Measurements from ENCODE around the gene AOPEP. TPM values are rescaled to one million over a fixed set of nuclear protein-coding genes. Genes with fewer than 3 reads are reported as not detected.
A peak's percentile ranks its signal among the peaks of the same experiment; 100 is the strongest.

AOPEP gene
- polyA plus RNA-seq, 1 of the 3 experiments (the other 2 are of a cell fraction) = 54.6 TPM

GRCh38 chr9:95005278-95006143 is 279.0 kb downstream of the AOPEP start:
- peaks cover 23 to 41% of the 10 kb centered on the region in 2 experiments for H3K36me3 ChIP-seq (replicated peaks in 1 of 2; ENCODE audit: control insufficient read depth in 1 of 2, insufficient read depth in 2 of 2, low read length in 1 of 2)
- H3K79me2 ChIP-seq (ENCODE audit: insufficient read depth) = peaks cover 60% of the 10 kb centered on the region
- peak overlapping the region; percentile 84 for H3K4me2 ChIP-seq
- peaks cover 6 to 31% of the 10 kb centered on the region in 2 experiments; a peak in 2 of 4 replicates for H3K4me1 ChIP-seq (ENCODE audit: control insufficient read depth in 1 of 2, insufficient read depth in 2 of 2, low read depth in 1 of 2, low read length in 1 of 2)
- no peaks in the 10 kb centered on the region for H3K27me3 ChIP-seq (ENCODE audit: insufficient read depth)
- 2% methylated on average over 14 of the region's 49 CpGs for WGBS (ENCODE audit: low lambda C conversion rate)
- CTCF ChIA-PET = interaction anchor here (1.0 to 3.7 kb wide), 5 partner anchors 20 to 395 kb away, joined by 3 to 12 read pairs (median 6); no protein-coding TSS in a partner anchor
- no peaks in the 10 kb centered on the region for H4K20me1 ChIP-seq (ENCODE audit: insufficient read depth)
- TF ChIP-seq TAF1 (IDR thresholded peaks at IDR 0.05; ENCODE audit: borderline replicate concordance, low read depth, low read length) (no peak), GABPA (IDR thresholded peaks at IDR 0.05; ENCODE audit: low read depth) (no peak), USF1 (IDR thresholded peaks at IDR 0.05; ENCODE audit: borderline replicate concordance, low read depth) (no peak), YY1 (IDR thresholded peaks at IDR 0.05; ENCODE audit: low read depth) (no peak), MEF2A (IDR thresholded peaks at IDR 0.05; ENCODE audit: borderline replicate concordance, low read depth) (no peak), NFIC (IDR thresholded peaks at IDR 0.05; ENCODE audit: borderline replicate concordance) (no peak), REST (IDR thresholded peaks at IDR 0.05; ENCODE audit: low read depth, low read length) (no peak), RFX5 (IDR thresholded peaks at IDR 0.05; ENCODE audit: low read length) (no peak), SIN3A (IDR thresholded peaks at IDR 0.05; ENCODE audit: borderline replicate concordance, low read depth, low read length) (no peak), ELF1 (IDR thresholded peaks at IDR 0.05) (no peak), IRF3 (IDR thresholded peaks at IDR 0.05; ENCODE audit: low read depth, low read length) (no peak), RAD21 (IDR thresholded peaks at IDR 0.05; ENCODE audit: low read length) (no peak), FOSL2 (IDR thresholded peaks at IDR 0.05; ENCODE audit: borderline replicate concordance, low read depth) (no peak), NRF1 (IDR thresholded peaks at IDR 0.05; ENCODE audit: low read depth, low read length) (no peak), CHD2 (IDR thresholded peaks at IDR 0.05; ENCODE audit: low read length, partially characterized antibody) (no peak), RXRA (IDR thresholded peaks at IDR 0.05; ENCODE audit: borderline replicate concordance, low read depth) (no peak), CTCF (IDR thresholded peaks at IDR 0.05) (no peak)
- DNase-seq = no peak
- H3K27ac ChIP-seq (ENCODE audit: low read depth in 2 of 2, low read length in 1 of 2) = peak overlapping the region; percentile 87 to 97
- no peak overlapping the region for H2AFZ ChIP-seq (ENCODE audit: low read depth)
- H3K9me2 ChIP-seq = no peaks in the 10 kb centered on the region
- peak overlapping the region; percentile 87 to 88 for H3K4me3 ChIP-seq (ENCODE audit: low read depth in 2 of 2, low read length in 1 of 2)
- POLR2A ChIA-PET = interaction anchor here (1.0 kb wide), 1 partner anchor 299 kb away, joined by 3 read pairs; no protein-coding TSS in a partner anchor
- peaks cover 26% of the 10 kb centered on the region for H3F3A ChIP-seq (replicated peaks; ENCODE audit: insufficient read depth)
- peak overlapping the region; percentile 96 for H3K9ac ChIP-seq
- H3K9me3 ChIP-seq = no peaks in the 10 kb centered on the region
